GM19193 (cell line): ENCODE data around the gene DTHD1.

Experiments
- POLR2A ChIP-seq: IDR thresholded peaks from 4 replicates; pipeline ENCODE4 v1.6.1; 2011; ENCODE audit not compliant: insufficient read depth, insufficient read length; ENCODE audit errors: extremely low read depth

The DTHD1 gene

GRCh38 chr4:36343501-36344175 lies 62.2 kb downstream of the DTHD1 start:
- no peak for TF ChIP-seq POLR2A

GRCh38 chr4:36348403-36348938 lies 67.1 kb downstream of the DTHD1 start:
- no peak for TF ChIP-seq POLR2A

- no peak for TF ChIP-seq POLR2A
These were observed 68.6 kb downstream of the DTHD1 start for GRCh38 chr4:36349938-36350549.

- no peak for TF ChIP-seq POLR2A
These were observed 69.8 kb downstream of the DTHD1 start for GRCh38 chr4:36351082-36351666.

- no peak for TF ChIP-seq POLR2A
These were observed 72.6 kb downstream of the DTHD1 start for GRCh38 chr4:36353998-36354397.

- TF ChIP-seq POLR2A: no peak
These were observed 76.8 kb downstream of the DTHD1 start for GRCh38 chr4:36358173-36358572.

- no peak for TF ChIP-seq POLR2A
These were observed 79.3 kb downstream of the DTHD1 start for GRCh38 chr4:36360755-36361154.

- no peak for TF ChIP-seq POLR2A
These were observed 81.6 kb downstream of the DTHD1 start for GRCh38 chr4:36363024-36363423.

GRCh38 chr4:36374836-36375511 lies 93.6 kb downstream of the DTHD1 start:
- TF ChIP-seq POLR2A: no peak

GRCh38 chr4:36385951-36386571 lies 104.6 kb downstream of the DTHD1 start:
- no peak for TF ChIP-seq POLR2A

- no peak for TF ChIP-seq POLR2A
These were observed 105.3 kb downstream of the DTHD1 start for GRCh38 chr4:36386691-36387090.

GRCh38 chr4:36388710-36389109 lies 107.3 kb downstream of the DTHD1 start:
- no peak for TF ChIP-seq POLR2A

- no peak for TF ChIP-seq POLR2A
These were observed 110.0 kb downstream of the DTHD1 start for GRCh38 chr4:36391411-36391810.

GRCh38 chr4:36392024-36392423 lies 110.6 kb downstream of the DTHD1 start:
- TF ChIP-seq POLR2A: no peak

- no peak for TF ChIP-seq POLR2A
These were observed 111.5 kb downstream of the DTHD1 start for GRCh38 chr4:36392916-36393315.
